HG03060 (cell line): Measurements from ENCODE around the gene GRAMD4.

Source experiments
- ATAC-seq: cut with Tn5 transposase; IDR thresholded peaks from one replicate; pipeline ENCODE4 v1.9.1; 2021; ENCODE audit warnings: low read depth, moderate number of reproducible peaks; ENCODE audit not compliant: unreplicated experiment

The GRAMD4 gene

GRCh38 chr22:46682011-46682731 is 62.0 kb downstream of the GRAMD4 start:
- no peak for ATAC-seq

- ATAC-seq: no peak
These were observed 64.5 kb downstream of the GRAMD4 start for GRCh38 chr22:46684706-46685105.

GRCh38 chr22:46686221-46687047 is 66.2 kb downstream of the GRAMD4 start:
- no peak for ATAC-seq

- no peak for ATAC-seq
These were observed 66.9 kb downstream of the GRAMD4 start for GRCh38 chr22:46687048-46687444.

GRCh38 chr22:46687460-46687859 is 67.3 kb downstream of the GRAMD4 start:
- ATAC-seq: no peak

GRCh38 chr22:46688949-46689348 is 68.8 kb downstream of the GRAMD4 start:
- ATAC-seq: no peak

GRCh38 chr22:46690146-46690545 is 70.0 kb downstream of the GRAMD4 start:
- ATAC-seq: no peak

- ATAC-seq: no peak
These were observed 71.4 kb downstream of the GRAMD4 start for GRCh38 chr22:46691571-46691970.

- no peak for ATAC-seq
These were observed 73.6 kb downstream of the GRAMD4 start for GRCh38 chr22:46693634-46694415.

- ATAC-seq: no peak
These were observed 74.4 kb downstream of the GRAMD4 start for GRCh38 chr22:46694416-46695170.

- ATAC-seq: no peak
These were observed 75.4 kb downstream of the GRAMD4 start for GRCh38 chr22:46695346-46696228.

GRCh38 chr22:46696229-46696518 is 76.0 kb downstream of the GRAMD4 start:
- no peak for ATAC-seq

GRCh38 chr22:46696614-46697013 is 76.4 kb downstream of the GRAMD4 start:
- no peak for ATAC-seq

- ATAC-seq: no peak
These were observed 77.8 kb downstream of the GRAMD4 start for GRCh38 chr22:46697811-46698515.

- no peak for ATAC-seq
These were observed 78.9 kb downstream of the GRAMD4 start for GRCh38 chr22:46699091-46699490.

GRCh38 chr22:46701262-46701661 is 81.1 kb downstream of the GRAMD4 start:
- ATAC-seq: no peak

- ATAC-seq: no peak
These were observed 83.2 kb downstream of the GRAMD4 start for GRCh38 chr22:46703171-46703995.

- ATAC-seq: no peak
These were observed 83.8 kb downstream of the GRAMD4 start for GRCh38 chr22:46703996-46704370.
